Keratinocyte (primary cell): ENCODE measurements around the gene ATXN10. TPM values are rescaled to one million over a fixed set of nuclear protein-coding genes. Genes with fewer than 3 reads are reported as not detected.

Source experiments
- DNase-seq: peaks from one replicate; pipeline ENCODE4 v3.0.0-alpha.2; 2011; ENCODE audit warnings: low read depth, missing footprints, low spot score
- FAIRE-seq: peaks from 2 replicates; lab custom pipeline; 2011; peaks lifted over from hg19 to GRCh38; lab: Jason Lieb, UNC
- H2AFZ ChIP-seq: 2 replicates; pipeline ENCODE4 v1.6.0; 2012; ENCODE audit warnings: low read length, control low read depth, inconsistent platforms; ENCODE audit not compliant: control insufficient read depth
- H3K27ac ChIP-seq: 2 replicates; pipeline ENCODE4 v1.5.1; 2011; ENCODE audit warnings: low read length; ENCODE audit not compliant: control insufficient read depth, insufficient read depth
- H3K27me3 ChIP-seq: 3 replicates; pipeline ENCODE4 v1.6.0; 2011; ENCODE audit warnings: low read length; ENCODE audit not compliant: control insufficient read depth, insufficient read depth; ENCODE audit errors: extremely low read depth
- H3K36me3 ChIP-seq, 2 experiments: 2 replicates in 1 of 2; 3 replicates in 1 of 2; pipeline ENCODE4 v1.5.1; 2011; ENCODE audit warnings: low read length in 2 of 2, mild to moderate bottlenecking in 1 of 2; ENCODE audit not compliant: control insufficient read depth in 2 of 2, insufficient read depth in 2 of 2; ENCODE audit errors: extremely low read depth in 1 of 2
- H3K4me1 ChIP-seq: 3 replicates; pipeline ENCODE4 v1.5.1; 2011; ENCODE audit warnings: low read length; ENCODE audit not compliant: control insufficient read depth, insufficient read depth; ENCODE audit errors: extremely low read depth
- H3K4me2 ChIP-seq: 3 replicates; pipeline ENCODE4 v1.6.0; 2011; ENCODE audit warnings: low read depth, low read length; ENCODE audit not compliant: control insufficient read depth, insufficient read depth; ENCODE audit errors: extremely low read depth
- H3K4me3 ChIP-seq, 3 experiments: fragments of 200-600 bp in 1 of 3; sonication (generic) in 1 of 3; 2 replicates in 2 of 3; 3 replicates in 1 of 3; pipeline ENCODE4 v1.5.1; 2011 to 2016; ENCODE audit warnings: low read length in 3 of 3, mild to moderate bottlenecking in 3 of 3, control low read depth in 2 of 3, inconsistent platforms in 1 of 3, low read depth in 1 of 3, mixed read lengths in 1 of 3, mixed run types in 1 of 3, moderate library complexity in 1 of 3; ENCODE audit not compliant: control insufficient read depth in 2 of 3, insufficient read depth in 2 of 3; ENCODE audit errors: extremely low read depth in 1 of 3
- H3K79me2 ChIP-seq: 2 replicates; pipeline ENCODE4 v1.6.0; 2012; ENCODE audit warnings: low read length; ENCODE audit not compliant: control insufficient read depth, insufficient read depth
- H3K9ac ChIP-seq: 3 replicates; pipeline ENCODE4 v1.6.0; 2011; ENCODE audit warnings: low read length; ENCODE audit not compliant: control insufficient read depth, insufficient read depth; ENCODE audit errors: extremely low read depth
- H3K9me1 ChIP-seq: 3 replicates; pipeline ENCODE4 v1.6.0; 2011; ENCODE audit warnings: low read length; ENCODE audit not compliant: control insufficient read depth, insufficient read depth; ENCODE audit errors: extremely low read depth
- H3K9me3 ChIP-seq: 2 replicates; pipeline ENCODE4 v1.5.1; 2012; ENCODE audit warnings: low read depth, low read length; ENCODE audit not compliant: control insufficient read depth
- H4K20me1 ChIP-seq: 3 replicates; pipeline ENCODE4 v1.6.0; 2011; ENCODE audit warnings: low read length; ENCODE audit not compliant: control insufficient read depth, insufficient read depth; ENCODE audit errors: extremely low read depth
- CTCF ChIP-seq, 3 experiments: IDR thresholded peaks in 1 of 3; conservative IDR thresholded peaks in 1 of 3; optimal IDR thresholded peaks in 1 of 3; 2 replicates in 2 of 3; 3 replicates in 1 of 3; pipeline versions ENCODE3 to v1.5.1; 2011; ENCODE audit warnings: low read length in 3 of 3, mild to moderate bottlenecking in 3 of 3, moderate library complexity in 2 of 3, control low read depth in 1 of 3, inconsistent platforms in 1 of 3; ENCODE audit not compliant: insufficient read depth in 2 of 3; ENCODE audit errors: extremely low read depth in 1 of 3
- EZH2 ChIP-seq: IDR thresholded peaks from one replicate; pipeline ENCODE4 v1.6.1; 2012; ENCODE audit warnings: inconsistent platforms, mild to moderate bottlenecking, low read length, moderate library complexity
- dilution Hi-C: fragments of 300-500 bp; cut with MboI; formaldehyde crosslinking; loops from one replicate; pipeline ENCODE4 v1.7.0; 2020; ENCODE audit warnings: low sequenced_read_pairs; ENCODE audit not compliant: extremely low pct_ligation_motif_present
- polyA plus RNA-seq, 5 experiments: library from polyadenylated mRNA; depleted of rRNA in 3 of 5; stranded (reverse) in 3 of 5; stranded (forward) in 1 of 5; unstranded in 1 of 5; fragments of >200 nt; gene quantifications; 1 replicate in 1 of 5; 2 replicates in 3 of 5; 3 replicates in 1 of 5; pipeline versions ENCODE4 v1.2.1 to v1.2.3, GENCODE V29; 2011 to 2012; ENCODE audit warnings: missing spikeins in 2 of 5, low read depth in 1 of 5, low replicate concordance in 1 of 5

ATXN10 gene
- polyA plus RNA-seq, 1 donor (not counting 4 experiments of a cell fraction or from before 2014, with no cell fraction given): 276 TPM

GRCh38 chr22:45776313-45776585 is 104.6 kb downstream of the ATXN10 start:
- dilution Hi-C loops: no loop called here
- H3K27ac ChIP-seq: no peak overlapping the region
- no peak overlapping the region for H2AFZ ChIP-seq
- no peak for TF ChIP-seq CTCF (optimal IDR thresholded peaks at IDR 0.05 in 1 of 3, IDR thresholded peaks at IDR 0.05 in 1 of 3, conservative IDR thresholded peaks at IDR 0.05 in 1 of 3; ENCODE audit: extremely low read depth in 1 of 3, insufficient read depth in 2 of 3, low read length in 3 of 3)
- TF ChIP-seq EZH2: no peak
- no peaks in the 10 kb centered on the region for H3K9me3 ChIP-seq
- peaks cover 3 to 6% of the 10 kb centered on the region in 2 experiments for H3K36me3 ChIP-seq
- peaks cover 12% of the 10 kb centered on the region for H3K4me1 ChIP-seq
- peaks cover 9% of the 10 kb centered on the region for H3K79me2 ChIP-seq
- no peak overlapping the region for H3K4me3 ChIP-seq
- no peaks in the 10 kb centered on the region for H3K27me3 ChIP-seq
- DNase-seq (no peak), FAIRE-seq (no peak)
- peaks cover 3% of the 10 kb centered on the region for H4K20me1 ChIP-seq
- H3K4me2 ChIP-seq: no peak overlapping the region
- no peaks in the 10 kb centered on the region for H3K9me1 ChIP-seq
- no peak overlapping the region for H3K9ac ChIP-seq

GRCh38 chr22:45777046-45777851 is 105.6 kb downstream of the ATXN10 start:
- H4K20me1 ChIP-seq: peaks cover 3% of the 10 kb centered on the region
- TF ChIP-seq EZH2: no peak
- no peak for TF ChIP-seq CTCF (optimal IDR thresholded peaks at IDR 0.05 in 1 of 3, IDR thresholded peaks at IDR 0.05 in 1 of 3, conservative IDR thresholded peaks at IDR 0.05 in 1 of 3; ENCODE audit: extremely low read depth in 1 of 3, insufficient read depth in 2 of 3, low read length in 3 of 3)
- no peaks in the 10 kb centered on the region for H3K9me1 ChIP-seq
- FAIRE-seq (peak; percentile 91), DNase-seq (no peak)
- peak overlapping the region; percentile 37 for H3K27ac ChIP-seq
- H3K4me2 ChIP-seq: peak overlapping the region; percentile 36
- no peaks in the 10 kb centered on the region for H3K9me3 ChIP-seq
- peaks cover 16% of the 10 kb centered on the region for H3K4me1 ChIP-seq
- H3K27me3 ChIP-seq: no peaks in the 10 kb centered on the region
- H3K9ac ChIP-seq: no peak overlapping the region
- H3K36me3 ChIP-seq: peaks cover 3 to 6% of the 10 kb centered on the region in 2 experiments
- no peak overlapping the region for H3K4me3 ChIP-seq
- H2AFZ ChIP-seq: no peak overlapping the region
- dilution Hi-C loops: no loop called here
- peaks cover 9% of the 10 kb centered on the region for H3K79me2 ChIP-seq
